Activated CD8-positive, alpha-beta T cell treated with anti-CD3 and anti-CD28 coated beads for 36 hours (primary cell): ENCODE data around the gene KIAA1614. TPM values are rescaled to one million over a fixed set of nuclear protein-coding genes. Genes with fewer than 3 reads are reported as not detected.

Experiments used
- ATAC-seq: fragments of 200-7000 bp; cut with Tn5 transposase; one replicate; pipeline ENCODE4 v1.10.0; 2021; ENCODE audit warnings: mild to moderate bottlenecking, moderate library complexity
- CTCF ChIA-PET: fragments of 350-600 bp; sonication (Branson Sonifier 250); formaldehyde crosslinking; loops from one replicate; lab custom pipeline; 2021; ENCODE audit warnings: antibody characterized with exemption; lab: Charles Lee
- POLR2A ChIA-PET: fragments of 350-600 bp; sonication (Branson Sonifier 250); formaldehyde crosslinking; loops from one replicate; lab custom pipeline; 2021; ENCODE audit warnings: antibody characterized with exemption; lab: Charles Lee
- DNase-seq: peaks from one replicate; pipeline ENCODE4 v3.0.0-alpha.2; 2020
- H3K27ac Mint-ChIP-seq: one replicate; pipeline ENCODE4 v1.8.0; 2021; ENCODE audit warnings: mild to moderate bottlenecking, mixed read lengths
- H3K27me3 Mint-ChIP-seq: one replicate; pipeline ENCODE4 v1.8.0; 2021; ENCODE audit warnings: mixed read lengths
- H3K36me3 Mint-ChIP-seq: one replicate; pipeline ENCODE4 v1.8.0; 2021; ENCODE audit warnings: low read depth, mixed read lengths
- H3K4me1 Mint-ChIP-seq: one replicate; pipeline ENCODE4 v1.8.0; 2021; ENCODE audit warnings: low read depth, mixed read lengths
- H3K4me3 Mint-ChIP-seq: one replicate; pipeline ENCODE4 v1.8.0; 2021; ENCODE audit warnings: mild to moderate bottlenecking, moderate library complexity, mixed read lengths
- H3K9me3 Mint-ChIP-seq: one replicate; pipeline ENCODE4 v1.8.0; 2021; ENCODE audit warnings: mixed read lengths
- intact Hi-C: fragments of 100-400 bp; cut with micrococcal nuclease; formaldehyde crosslinking; loops from one replicate; pipeline ENCODE4 v1.10.0; 2022
- total RNA-seq, 2 experiments: library from RNA; stranded (reverse); gene quantifications; one replicate each; pipeline ENCODE4 v1.2.3, GENCODE V29; 2021
- TF ChIP-seq, protein P1 (sequence below): fragments of 200-600 bp; IDR thresholded peaks from one replicate; pipeline ENCODE4 v1.8.0; 2022; ENCODE audit warnings: antibody characterized with exemption, mild to moderate bottlenecking

The KIAA1614 gene
- total RNA-seq, 2 experiments from 2014 or later, result 0.18 TPM; not detected in 1

DNA sequence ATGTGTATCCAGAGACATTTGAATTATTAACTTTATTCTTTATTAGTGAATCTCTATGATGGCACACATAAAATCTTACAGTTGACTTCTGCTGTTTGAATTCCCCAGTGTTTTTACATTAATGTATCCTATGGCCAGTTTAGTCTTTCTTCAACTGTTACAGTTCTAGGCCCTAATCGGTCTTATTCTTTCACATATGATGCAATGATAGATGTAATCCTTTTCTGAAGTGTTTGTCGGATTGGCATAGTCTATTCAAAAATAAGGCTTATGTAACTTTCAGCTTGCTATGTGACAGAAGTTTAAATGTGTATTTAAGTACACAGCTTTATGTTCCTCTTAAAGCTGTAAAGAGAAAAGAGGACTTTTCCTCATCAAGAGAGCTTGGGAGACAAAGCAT lies 26.4 kb upstream of the KIAA1614 start:
- TF ChIP-seq, protein P1, sequence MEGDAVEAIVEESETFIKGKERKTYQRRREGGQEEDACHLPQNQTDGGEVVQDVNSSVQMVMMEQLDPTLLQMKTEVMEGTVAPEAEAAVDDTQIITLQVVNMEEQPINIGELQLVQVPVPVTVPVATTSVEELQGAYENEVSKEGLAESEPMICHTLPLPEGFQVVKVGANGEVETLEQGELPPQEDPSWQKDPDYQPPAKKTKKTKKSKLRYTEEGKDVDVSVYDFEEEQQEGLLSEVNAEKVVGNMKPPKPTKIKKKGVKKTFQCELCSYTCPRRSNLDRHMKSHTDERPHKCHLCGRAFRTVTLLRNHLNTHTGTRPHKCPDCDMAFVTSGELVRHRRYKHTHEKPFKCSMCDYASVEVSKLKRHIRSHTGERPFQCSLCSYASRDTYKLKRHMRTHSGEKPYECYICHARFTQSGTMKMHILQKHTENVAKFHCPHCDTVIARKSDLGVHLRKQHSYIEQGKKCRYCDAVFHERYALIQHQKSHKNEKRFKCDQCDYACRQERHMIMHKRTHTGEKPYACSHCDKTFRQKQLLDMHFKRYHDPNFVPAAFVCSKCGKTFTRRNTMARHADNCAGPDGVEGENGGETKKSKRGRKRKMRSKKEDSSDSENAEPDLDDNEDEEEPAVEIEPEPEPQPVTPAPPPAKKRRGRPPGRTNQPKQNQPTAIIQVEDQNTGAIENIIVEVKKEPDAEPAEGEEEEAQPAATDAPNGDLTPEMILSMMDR, result no peak
- ChIA-PET CTCF (interaction anchor here (2.3 kb wide), 1 partner anchor 256 kb away, joined by 6 read pairs; no protein-coding TSS in a partner anchor), POLR2A (no interaction called here)
- H3K27ac Mint-ChIP-seq, result no peak overlapping the region
- H3K4me3 Mint-ChIP-seq, result no peak overlapping the region
- DNase-seq, result no peak
- H3K9me3 Mint-ChIP-seq, result no peaks in the 10 kb centered on the region
- intact Hi-C loops, result no loop called here
- no peaks in the 10 kb centered on the region for H3K27me3 Mint-ChIP-seq
- H3K36me3 Mint-ChIP-seq, result peaks cover 7% of the 10 kb centered on the region
- no peak for ATAC-seq
- H3K4me1 Mint-ChIP-seq, result peaks cover 7% of the 10 kb centered on the region

DNA sequence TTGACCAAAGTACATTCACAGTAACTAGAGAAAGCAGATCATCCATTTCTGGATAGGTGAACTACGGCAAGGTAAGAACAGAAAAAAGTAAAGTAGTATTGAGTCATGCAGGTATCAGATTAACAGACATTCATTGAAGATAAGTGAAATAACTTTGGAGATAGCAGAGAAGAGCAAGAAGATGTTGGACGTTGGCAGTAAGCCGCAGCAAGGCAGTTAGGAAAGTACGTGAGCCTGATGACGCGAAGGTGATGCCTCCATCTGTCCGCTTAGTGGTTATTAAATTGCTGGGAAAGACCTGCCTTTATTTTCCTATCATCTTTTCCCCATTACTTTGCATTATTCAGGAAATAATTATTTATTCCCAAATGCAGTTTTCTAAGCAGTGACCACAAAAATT lies 24.9 kb upstream of the KIAA1614 start:
- TF ChIP-seq, protein P1, result no peak
- DNase-seq (no peak), ATAC-seq (no peak)
- Mint-ChIP-seq H3K36me3 (peaks cover 5% of the 10 kb centered on the region), H3K4me1 (peaks cover 3% of the 10 kb centered on the region), H3K4me3 (no peak overlapping the region), H3K27ac (no peak overlapping the region), H3K27me3 (no peaks in the 10 kb centered on the region), H3K9me3 (no peaks in the 10 kb centered on the region)
- ChIA-PET CTCF (interaction anchor here (2.3 kb wide), 1 partner anchor 254 kb away, joined by 6 read pairs; no protein-coding TSS in a partner anchor), POLR2A (no interaction called here)
- intact Hi-C loops, result no loop called here

DNA sequence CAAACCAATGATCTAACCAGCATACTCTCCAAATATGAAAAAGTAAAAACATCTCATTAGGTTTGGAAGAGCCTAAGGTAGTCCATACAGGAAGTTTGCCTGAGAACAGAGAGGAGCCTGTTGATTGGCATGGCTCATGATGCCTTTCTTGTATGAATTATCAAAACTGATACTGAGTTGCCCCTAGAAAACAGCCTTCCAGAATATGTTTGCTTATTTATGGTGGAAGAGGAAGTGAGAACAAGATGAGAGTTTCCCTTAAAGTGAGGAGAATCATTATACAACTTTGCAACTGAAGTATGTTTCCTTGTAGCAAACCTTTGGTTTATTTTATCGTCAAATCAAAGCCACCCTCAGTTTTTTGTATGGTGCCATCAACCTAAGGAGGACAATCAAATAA lies 23.8 kb upstream of the KIAA1614 start:
- H3K9me3 Mint-ChIP-seq, result no peaks in the 10 kb centered on the region
- H3K36me3 Mint-ChIP-seq, result peaks cover 1% of the 10 kb centered on the region
- no peaks in the 10 kb centered on the region for H3K27me3 Mint-ChIP-seq
- no peak overlapping the region for H3K4me3 Mint-ChIP-seq
- intact Hi-C loops, result no loop called here
- H3K27ac Mint-ChIP-seq, result no peak overlapping the region
- ATAC-seq (no peak), DNase-seq (no peak)
- peaks cover 5% of the 10 kb centered on the region for H3K4me1 Mint-ChIP-seq
- CTCF ChIA-PET, result no interaction called here
- POLR2A ChIA-PET, result no interaction called here
- TF ChIP-seq, protein P1, result no peak

DNA sequence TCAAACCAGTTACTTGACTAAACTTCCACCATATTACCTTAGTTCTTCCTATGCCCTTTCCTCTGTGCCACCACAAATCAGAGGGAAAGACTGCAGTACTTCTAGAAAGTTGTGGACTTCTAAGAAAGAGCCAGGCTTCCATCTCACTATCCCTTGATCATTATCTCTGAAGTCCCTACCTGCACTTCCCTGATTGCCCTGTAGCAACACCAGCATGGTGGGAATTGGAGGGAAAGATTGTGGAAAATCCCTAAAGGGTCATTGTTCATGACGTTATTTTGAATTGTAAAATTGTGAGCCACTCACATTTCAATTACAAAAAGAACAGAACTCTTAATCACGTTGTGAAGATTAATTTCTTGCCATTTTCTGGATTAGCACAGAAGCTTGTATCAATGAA lies 23.4 kb upstream of the KIAA1614 start:
- ChIA-PET POLR2A (no interaction called here), CTCF (no interaction called here)
- no peaks in the 10 kb centered on the region for H3K36me3 Mint-ChIP-seq
- H3K4me3 Mint-ChIP-seq, result no peak overlapping the region
- intact Hi-C loops, result no loop called here
- H3K27me3 Mint-ChIP-seq, result no peaks in the 10 kb centered on the region
- H3K27ac Mint-ChIP-seq, result no peak overlapping the region
- TF ChIP-seq, protein P1, result no peak
- no peaks in the 10 kb centered on the region for H3K9me3 Mint-ChIP-seq
- H3K4me1 Mint-ChIP-seq, result peaks cover 5% of the 10 kb centered on the region
- DNase-seq, result no peak
- no peak for ATAC-seq

DNA sequence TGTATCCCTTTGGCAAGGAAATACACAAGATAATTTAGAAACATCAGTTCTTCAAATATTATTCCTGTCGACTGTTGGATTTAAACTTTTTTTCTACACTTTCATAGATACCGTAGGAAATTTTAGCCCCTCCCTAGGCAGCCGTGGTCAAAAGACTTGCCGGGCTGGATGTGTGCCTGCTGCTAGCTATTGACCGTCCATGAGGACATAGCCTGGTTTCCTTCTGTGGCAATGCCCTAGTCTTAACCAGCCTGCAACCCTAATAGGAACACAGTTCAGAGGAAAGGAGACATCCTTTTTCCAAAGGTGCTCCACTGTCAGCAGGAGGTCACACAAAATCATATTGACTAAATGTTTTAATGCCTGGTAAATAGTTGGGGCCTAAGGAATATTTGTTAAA lies 20.4 kb upstream of the KIAA1614 start:
- ChIA-PET POLR2A (no interaction called here), CTCF (interaction anchor here (0.9 to 1.2 kb wide), 2 partner anchors 10 to 376 kb away, joined by 3 read pairs; no protein-coding TSS in a partner anchor)
- Mint-ChIP-seq H3K4me1 (peaks cover 2% of the 10 kb centered on the region), H3K27me3 (no peaks in the 10 kb centered on the region), H3K27ac (no peak overlapping the region), H3K36me3 (no peaks in the 10 kb centered on the region), H3K9me3 (no peaks in the 10 kb centered on the region), H3K4me3 (no peak overlapping the region)
- intact Hi-C loops, result no loop called here
- TF ChIP-seq, protein P1, result no peak
- DNase-seq (no peak), ATAC-seq (no peak)
